GM19397 (cell line): ENCODE results near the gene ENOX1.

Experiments used
- ATAC-seq: cut with Tn5 transposase; IDR thresholded peaks from one replicate; pipeline ENCODE4 v1.9.1; 2021; ENCODE audit warnings: mild to moderate bottlenecking, moderate library complexity; ENCODE audit not compliant: unreplicated experiment

ENOX1 gene

GRCh38 chr13:43551897-43552456 is 234.8 kb downstream of the ENOX1 start:
- ATAC-seq = no peak

GRCh38 chr13:43546816-43547215 is 240.0 kb downstream of the ENOX1 start:
- no peak for ATAC-seq

DNA sequence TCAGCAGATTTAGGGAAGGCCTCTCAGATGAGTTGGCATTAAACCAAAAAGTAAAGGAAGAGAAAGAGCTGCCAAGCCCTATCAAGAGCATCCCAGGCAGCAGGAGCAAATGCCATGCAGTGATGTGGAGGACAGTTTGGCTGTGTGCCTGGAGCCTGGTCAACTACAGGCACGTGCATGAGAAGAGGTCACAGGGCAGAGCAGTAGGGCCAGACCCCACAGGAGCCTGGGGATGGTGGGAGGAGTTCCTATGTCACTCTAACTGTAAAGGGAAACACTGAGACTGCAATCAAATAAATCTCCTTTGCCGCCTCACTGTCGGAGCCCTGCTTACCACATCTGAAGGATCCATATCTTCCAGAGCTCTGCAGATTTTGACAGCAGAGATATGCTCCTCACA is 240.5 kb downstream of the ENOX1 start:
- no peak for ATAC-seq

DNA sequence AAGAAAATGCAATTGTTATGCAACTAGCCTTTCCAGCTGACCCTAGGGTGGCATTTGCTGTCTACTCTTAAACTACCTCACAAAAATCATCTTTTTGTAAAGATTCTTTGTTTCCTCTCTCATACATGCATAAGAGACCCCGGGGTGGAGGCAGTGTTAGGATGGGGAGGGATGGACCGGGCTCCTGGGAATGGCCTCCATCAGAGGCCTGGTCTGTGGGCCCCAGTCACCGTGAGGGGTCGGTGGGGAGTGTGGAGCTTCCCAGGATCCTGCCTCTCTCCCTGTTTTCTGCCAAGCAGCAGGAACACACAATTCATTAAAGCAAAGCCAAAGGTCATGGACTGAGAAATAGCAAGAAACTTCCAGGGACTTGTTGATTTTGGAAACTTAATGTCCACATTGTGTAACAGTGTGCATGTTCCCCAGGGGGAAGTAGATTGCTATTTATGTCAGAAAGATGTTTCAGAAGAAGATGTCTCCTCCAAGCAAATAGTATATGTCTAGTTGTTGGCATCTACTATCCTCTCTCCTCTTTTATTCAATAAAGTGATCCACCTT is 241.4 kb downstream of the ENOX1 start:
- ATAC-seq = no peak

GRCh38 chr13:43544631-43545030 is 242.1 kb downstream of the ENOX1 start:
- no peak for ATAC-seq

DNA sequence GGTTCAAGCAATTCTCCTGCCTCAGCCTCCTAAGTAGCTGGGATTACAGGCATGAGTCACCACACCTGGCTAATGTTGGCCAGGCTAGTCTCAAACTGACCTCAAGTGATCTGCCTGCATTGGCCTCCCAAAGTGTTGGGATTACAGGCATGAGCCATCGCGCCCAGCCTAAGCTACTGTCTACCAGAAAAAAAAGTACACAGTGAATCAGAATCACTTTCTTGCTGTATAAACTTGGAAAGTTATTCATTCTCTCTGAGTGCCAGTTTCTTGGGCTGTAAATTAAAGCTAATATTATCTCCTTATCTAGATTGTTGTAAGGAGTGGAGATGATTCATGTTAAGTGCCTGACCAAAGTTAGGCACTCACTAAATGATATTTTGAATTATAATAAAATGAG is 242.8 kb downstream of the ENOX1 start:
- ATAC-seq = no peak

DNA sequence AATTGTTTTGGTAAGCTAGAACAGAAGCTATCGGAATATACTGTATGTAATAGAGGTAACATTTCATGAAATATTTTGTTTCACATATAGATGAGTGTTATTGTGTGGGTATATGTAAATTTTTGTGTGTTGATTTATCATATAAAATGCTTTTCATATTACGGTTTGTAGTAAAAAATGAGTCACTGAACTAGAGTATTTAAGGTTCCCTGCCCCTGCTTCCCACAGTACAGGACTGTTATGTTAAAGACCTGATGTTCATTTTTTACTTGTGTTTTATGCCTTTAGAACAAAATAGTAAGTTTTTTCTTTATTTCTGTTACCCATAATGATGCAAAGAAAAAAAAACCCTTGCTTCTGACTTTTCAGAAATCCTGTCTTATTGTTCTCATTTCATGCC is 243.4 kb downstream of the ENOX1 start:
- ATAC-seq = no peak

DNA sequence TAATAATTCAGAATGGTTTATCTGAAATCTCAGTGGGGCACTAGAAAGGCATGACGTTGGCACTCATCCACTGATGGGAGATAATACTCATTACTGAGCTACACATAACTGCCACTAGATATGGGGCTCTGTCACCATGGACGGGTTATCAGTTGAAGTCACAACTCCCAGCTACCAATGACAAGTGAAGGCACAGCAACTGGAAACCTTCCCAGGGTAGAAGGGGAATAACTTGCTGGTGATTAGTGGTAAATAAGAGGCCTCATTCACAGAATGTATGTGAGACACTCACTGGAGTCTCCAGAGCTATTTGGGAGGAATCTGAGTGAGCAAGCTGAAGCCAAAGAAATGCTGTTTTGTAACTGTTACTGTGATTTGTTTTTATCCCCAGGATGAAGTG is 249.6 kb downstream of the ENOX1 start:
- no peak for ATAC-seq

DNA sequence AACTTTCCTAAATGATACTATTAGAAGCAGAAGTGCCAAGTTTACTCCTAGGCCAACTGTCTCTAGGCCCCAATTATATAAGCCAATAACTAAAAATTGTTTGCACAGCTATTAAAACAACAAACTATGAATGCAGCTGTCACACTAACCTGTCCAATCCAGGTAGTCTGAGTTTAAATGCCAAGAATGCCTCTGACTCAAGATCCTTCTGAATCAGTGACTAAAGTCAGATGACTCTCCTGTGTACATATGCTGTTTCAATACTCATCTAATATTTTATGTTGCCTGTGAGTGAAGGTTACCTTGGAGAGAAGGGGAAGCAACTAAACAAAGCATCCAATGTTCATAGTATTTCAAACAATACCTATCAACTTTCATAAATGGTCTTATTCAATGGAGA is 257.0 kb downstream of the ENOX1 start:
- ATAC-seq = no peak

DNA sequence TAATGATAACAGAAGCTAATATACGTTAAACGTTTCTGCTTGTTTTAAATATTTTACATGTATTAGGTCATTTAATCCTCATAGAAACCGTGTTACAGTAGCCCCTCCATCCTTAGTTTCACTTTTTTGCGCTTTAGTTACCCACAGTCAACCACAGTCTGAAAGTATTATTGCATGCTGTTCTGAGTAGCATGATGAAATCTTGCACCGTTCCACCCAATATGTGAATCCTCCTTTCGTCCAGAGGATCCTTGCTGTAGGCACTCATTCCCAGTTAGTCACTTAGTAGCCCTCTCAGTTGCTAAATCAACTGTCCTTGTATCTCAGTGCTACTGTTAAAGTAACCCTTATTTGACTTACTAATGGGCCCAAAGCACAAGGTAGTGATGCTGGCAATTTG is 257.8 kb downstream of the ENOX1 start:
- ATAC-seq = no peak

GRCh38 chr13:43522788-43523187 is 264.0 kb downstream of the ENOX1 start:
- ATAC-seq = no peak

DNA sequence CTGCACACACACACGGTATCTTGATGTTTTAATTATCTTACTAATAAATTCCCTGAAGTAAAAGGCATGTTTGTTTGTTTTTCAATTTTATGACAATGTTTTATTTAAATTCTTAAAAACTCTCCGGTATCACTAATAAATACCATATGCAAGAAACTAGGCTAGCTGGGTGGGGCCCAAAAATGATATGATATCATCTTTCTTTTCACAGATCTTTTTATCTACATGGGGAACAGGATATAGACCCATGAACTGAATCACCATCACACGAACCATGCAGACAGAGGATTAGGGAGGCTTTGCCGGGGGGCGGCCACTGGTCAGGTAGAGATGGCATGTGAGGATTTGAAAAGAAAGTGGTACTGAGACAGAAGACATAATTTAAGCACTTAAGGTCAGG is 266.4 kb downstream of the ENOX1 start:
- ATAC-seq = no peak

DNA sequence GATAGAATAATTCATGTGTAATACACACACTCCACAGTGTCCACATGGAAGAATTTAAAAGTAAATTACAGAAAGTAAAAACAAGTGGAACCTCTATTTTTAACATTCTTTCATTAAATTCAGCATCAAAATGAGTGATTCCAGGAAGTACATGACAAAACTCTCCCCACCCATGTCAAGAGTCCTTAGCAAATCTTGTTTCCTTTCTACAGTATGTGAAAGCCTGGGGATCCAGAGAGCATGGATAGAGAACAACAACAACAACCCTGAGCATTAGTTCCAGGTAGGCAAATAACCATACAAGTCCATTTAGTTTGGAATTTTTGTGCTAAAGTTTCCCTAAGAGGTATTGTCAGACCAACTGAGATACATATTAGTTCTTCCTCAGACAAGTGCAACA is 267.9 kb downstream of the ENOX1 start:
- no peak for ATAC-seq

GRCh38 chr13:43516401-43516833 is 270.4 kb downstream of the ENOX1 start:
- ATAC-seq = no peak

DNA sequence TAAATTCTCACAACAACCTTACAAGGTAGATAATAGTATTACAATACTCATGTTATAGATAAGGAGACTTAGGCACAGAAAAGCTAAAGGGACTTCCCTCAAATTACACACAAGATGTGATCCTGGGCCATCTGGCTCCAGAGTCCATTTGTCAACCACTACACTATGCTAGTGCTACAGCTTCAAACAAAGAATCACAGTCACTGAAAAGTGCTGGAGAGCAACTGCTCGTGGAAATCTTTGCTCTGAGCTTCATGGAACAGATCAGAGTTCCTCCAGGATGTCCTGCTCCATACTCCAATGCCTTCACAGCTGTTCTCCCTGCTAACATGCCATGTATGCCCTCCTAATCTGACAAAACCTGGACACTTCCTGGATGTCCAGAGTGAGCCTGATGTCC is 271.2 kb downstream of the ENOX1 start:
- no peak for ATAC-seq

DNA sequence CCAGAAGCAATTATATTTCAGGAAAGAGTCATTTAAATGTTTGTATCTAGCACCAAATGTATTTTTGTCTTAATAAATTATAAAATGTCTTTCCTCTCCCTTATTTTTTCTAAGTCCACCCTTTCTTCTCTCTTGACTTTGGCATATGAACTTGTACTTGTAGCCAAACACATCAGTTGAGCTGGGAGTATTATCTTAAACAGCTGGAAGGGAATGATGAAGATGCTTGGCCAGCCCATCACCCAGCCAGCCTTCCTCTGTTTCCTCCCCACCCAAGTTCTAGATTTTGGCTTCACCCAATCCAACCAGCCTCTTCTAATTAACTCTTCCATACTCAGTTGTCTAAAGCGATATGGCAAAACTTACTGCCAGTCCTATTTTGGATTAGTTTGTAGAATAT is 272.5 kb downstream of the ENOX1 start:
- ATAC-seq = no peak

DNA sequence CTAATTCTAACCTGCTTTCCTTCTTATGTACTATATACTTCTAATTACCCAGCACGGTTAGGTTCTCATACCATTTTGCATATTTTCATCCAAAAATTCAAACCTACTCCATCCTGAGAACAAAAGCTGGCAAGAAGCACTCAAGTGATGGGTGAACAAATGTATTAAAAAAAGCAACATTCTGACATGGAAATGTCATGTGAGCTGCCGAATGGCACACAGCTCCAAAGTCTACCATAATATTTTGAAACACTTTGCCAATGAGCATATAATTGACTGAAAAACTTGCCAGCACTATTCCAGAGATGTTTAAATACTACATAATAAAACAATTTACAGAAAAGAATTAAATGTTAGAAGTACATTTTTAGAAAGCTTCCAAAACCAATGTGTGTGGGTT is 274.6 kb downstream of the ENOX1 start:
- ATAC-seq = no peak

- ATAC-seq = no peak
These were observed 275.5 kb downstream of the ENOX1 start for GRCh38 chr13:43510956-43511901.

DNA sequence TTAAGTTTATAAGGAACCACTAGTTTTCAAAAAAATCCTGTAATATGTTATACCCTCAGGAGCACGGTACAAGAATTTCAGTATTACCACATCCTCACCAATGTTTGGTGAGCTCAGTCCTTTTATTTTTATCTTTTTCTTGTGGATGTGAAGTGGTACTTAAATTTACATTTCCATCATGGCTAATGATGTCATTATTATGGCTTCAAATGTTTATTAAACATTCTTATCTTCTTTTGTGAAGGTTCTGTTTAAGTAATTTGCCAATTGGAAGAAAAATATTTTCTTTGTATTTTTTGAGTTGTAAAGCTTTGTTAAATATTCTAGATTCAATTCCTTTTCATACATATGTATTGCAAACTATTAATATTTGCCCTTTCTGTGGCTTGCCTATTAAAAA is 291.0 kb downstream of the ENOX1 start:
- ATAC-seq = no peak

DNA sequence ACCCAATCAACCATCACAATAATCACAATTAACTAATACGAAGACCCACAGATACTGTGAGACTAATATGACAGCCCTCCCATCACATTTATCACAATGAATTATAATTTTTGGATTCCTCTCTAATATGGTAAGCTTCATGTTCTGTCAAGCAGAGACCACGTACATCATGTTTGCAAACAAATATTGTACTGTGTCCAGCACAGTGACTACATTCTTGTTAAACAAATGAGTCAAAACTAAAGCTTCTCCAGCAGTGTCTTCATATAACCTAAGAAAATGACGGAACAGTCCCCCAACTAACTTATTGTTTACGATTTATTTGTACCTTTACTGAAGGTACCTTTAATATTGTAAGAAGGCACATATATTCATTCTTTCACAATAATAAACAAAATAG is 292.6 kb downstream of the ENOX1 start:
- no peak for ATAC-seq

DNA sequence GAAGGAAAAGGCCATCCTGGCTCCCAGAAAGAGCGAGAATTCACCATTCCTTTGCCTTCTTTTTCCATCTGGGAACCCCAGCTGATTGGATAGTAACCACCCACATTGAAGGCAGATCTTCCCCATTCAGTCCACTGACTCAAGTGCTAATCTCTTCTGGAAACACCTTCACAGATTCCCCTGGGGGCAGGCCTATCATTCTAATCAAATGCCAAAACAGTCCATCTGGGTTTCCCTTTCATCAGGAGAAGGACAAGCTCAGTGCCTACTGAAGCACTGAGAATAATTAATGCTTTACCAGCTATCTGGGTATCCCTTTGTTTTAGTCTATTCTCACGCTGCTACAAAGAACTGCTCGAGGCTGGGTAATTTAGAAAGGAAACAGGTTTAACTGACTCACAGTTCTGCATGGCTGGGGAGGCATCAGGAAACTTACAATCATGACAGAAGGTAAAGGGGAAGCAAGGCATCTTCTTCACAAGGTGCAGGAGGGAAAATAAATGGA is 293.2 kb downstream of the ENOX1 start:
- no peak for ATAC-seq

- ATAC-seq = no peak
These were observed 294.0 kb downstream of the ENOX1 start for GRCh38 chr13:43492745-43493144.
